BLaER1 treated with 17β-estradiol and CSF1 and Interleukin-3, amounts not matched to agents 10 nM and 100 nM (cell line): ENCODE data around the gene SATB1.
"Not testable (repeated sequence)": the region's sequence is repeated elsewhere in the genome, so short reads cannot be mapped to it uniquely, and the experiment has no call there.

ENCODE experiments used
- H3K27ac ChIP-seq, 11 experiments: shearing (Covaris generic); formaldehyde crosslinking; 2 replicates each; pipeline ENCODE4 v1.8.1; 2022
- H3K27me3 ChIP-seq, 11 experiments: shearing (Covaris generic); formaldehyde crosslinking; 2 replicates each; pipeline ENCODE4 v1.8.1; 2022
- H3K36me3 ChIP-seq, 11 experiments: shearing (Covaris generic); formaldehyde crosslinking; 2 replicates each; pipeline ENCODE4 v1.8.1; 2022
- H3K4me1 ChIP-seq, 10 experiments: shearing (Covaris generic); formaldehyde crosslinking; 2 replicates each; pipeline ENCODE4 v1.8.1; 2022
- H3K4me2 ChIP-seq, 11 experiments: shearing (Covaris generic); formaldehyde crosslinking; 2 replicates each; pipeline ENCODE4 v1.8.1; 2022
- H3K4me3 ChIP-seq, 10 experiments: shearing (Covaris generic); formaldehyde crosslinking; 2 replicates each; pipeline ENCODE4 v1.8.1; 2022
- H3K9ac ChIP-seq, 11 experiments: shearing (Covaris generic); formaldehyde crosslinking; 2 replicates each; pipeline ENCODE4 v1.8.1; 2022
- H3K9me3 ChIP-seq, 11 experiments: shearing (Covaris generic); formaldehyde crosslinking; replicated peaks in 1 of 11; 2 replicates each; pipeline ENCODE4 v1.8.1; 2022
- H4K20me1 ChIP-seq, 11 experiments: shearing (Covaris generic); formaldehyde crosslinking; 2 replicates each; pipeline ENCODE4 v1.8.1; 2022
- Cebpa-rat ChIP-seq, 11 experiments: shearing (Covaris generic); IDR thresholded peaks; 2 replicates each; pipeline ENCODE4 v1.8.1; 2022

The SATB1 gene

DNA sequence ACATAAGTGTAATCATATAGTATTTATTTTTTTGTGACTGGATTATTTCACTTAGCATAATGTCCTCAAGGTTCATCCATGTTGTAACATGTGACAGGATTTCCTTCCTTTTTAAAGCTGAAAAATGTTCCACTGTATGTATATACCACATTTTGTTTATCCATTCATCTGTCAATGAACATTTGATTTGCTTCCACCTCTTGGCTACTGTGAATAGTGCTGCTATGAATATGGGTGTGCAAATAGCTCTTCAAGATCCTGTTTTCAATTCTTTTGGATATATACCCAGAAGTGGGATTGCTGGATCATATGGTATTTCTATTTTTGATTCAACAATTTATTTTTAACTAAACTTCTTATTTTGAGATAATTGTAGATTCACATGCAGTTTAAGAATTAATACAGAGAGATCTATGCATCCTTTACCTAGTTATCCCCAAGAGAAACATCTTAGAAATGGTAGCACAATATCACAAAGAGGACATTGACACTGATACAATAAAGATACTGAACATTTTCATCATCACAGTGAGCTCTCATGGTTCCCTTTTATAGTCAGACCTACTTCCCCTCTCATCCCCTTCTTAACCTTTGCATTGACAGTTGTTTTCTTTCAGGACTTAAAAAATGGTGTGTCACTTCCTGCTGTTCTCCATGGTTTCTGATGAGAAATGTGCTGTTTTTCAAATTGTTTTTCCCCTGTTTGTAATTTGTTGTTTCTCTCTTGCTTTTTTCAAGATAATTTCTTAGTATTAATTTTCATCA is 90.1 kb downstream of the SATB1 start:
- Histone ChIP-seq H3K4me1 (peaks cover 6 to 22% (median 14%) of the 10 kb centered on the region in 10 experiments; a peak in 18 of 20 replicates), H3K9ac (no peak overlapping the region), H3K36me3 (peaks cover 0 to 3% (median 0%) of the 10 kb centered on the region in 11 experiments; a peak in 1 of 22 replicates), H3K27ac (peak overlapping the region in 6 of 11 experiments; percentile 3 to 70 (median 42); a peak in 9 of 22 replicates), H4K20me1 (no peaks in the 10 kb centered on the region), H3K9me3 (peaks cover 2 to 35% (median 19%) of the 10 kb centered on the region in 11 experiments; a peak in 16 of 22 replicates), H3K27me3 (no peaks in the 10 kb centered on the region), H3K4me3 (no peak overlapping the region), H3K4me2 (peak overlapping the region in 7 of 11 experiments; percentile 4 to 71 (median 43); a peak in 10 of 22 replicates)
- TF ChIP-seq Cebpa-rat (IDR thresholded peaks at IDR 0.05), result no peak

GRCh38 chr3:18330772-18331441 is 94.2 kb downstream of the SATB1 start:
- not testable (repeated sequence) for H3K27me3 ChIP-seq, H3K4me3 ChIP-seq, H3K27ac ChIP-seq, H3K4me2 ChIP-seq, H3K9ac ChIP-seq, H4K20me1 ChIP-seq, H3K36me3 ChIP-seq
- Histone ChIP-seq H3K4me1 (peaks cover 0 to 14% (median 7%) of the 10 kb centered on the region in 10 experiments; a peak in 13 of 20 replicates), H3K9me3 (peaks cover 2 to 30% (median 15%) of the 10 kb centered on the region in 11 experiments; a peak in 14 of 22 replicates)

DNA sequence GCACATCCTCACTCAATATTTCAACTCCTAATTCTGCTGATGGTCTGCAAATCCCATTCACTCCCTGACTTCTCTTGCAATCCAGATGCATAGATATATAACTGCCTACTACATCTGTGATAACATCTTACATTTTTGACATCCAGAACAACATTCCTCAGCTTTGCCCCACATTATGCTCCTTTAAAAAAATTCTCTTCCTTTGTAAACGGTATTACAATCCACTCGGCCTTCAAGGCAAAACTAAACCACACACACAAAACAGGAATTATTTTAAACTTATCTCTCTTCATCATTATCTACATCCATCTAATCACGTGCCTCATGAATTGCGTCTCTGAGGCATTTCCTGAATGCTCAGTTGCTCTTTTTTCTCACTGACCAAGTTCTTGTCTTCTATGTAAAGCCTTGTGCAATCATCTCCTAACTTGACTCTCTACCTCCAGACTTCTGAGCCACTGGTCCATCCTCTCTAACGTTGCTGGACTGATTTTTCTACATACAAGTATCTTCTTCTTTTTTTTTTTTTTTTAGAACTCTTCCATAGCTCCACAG is 117.0 kb downstream of the SATB1 start:
- Histone ChIP-seq H3K4me2 (no peak overlapping the region), H3K9me3 (no peaks in the 10 kb centered on the region), H4K20me1 (no peaks in the 10 kb centered on the region), H3K36me3 (no peaks in the 10 kb centered on the region), H3K4me1 (peaks cover 0 to 11% (median 10%) of the 10 kb centered on the region in 10 experiments; a peak in 17 of 20 replicates), H3K27ac (no peak overlapping the region), H3K4me3 (no peak overlapping the region), H3K9ac (no peak overlapping the region), H3K27me3 (no peaks in the 10 kb centered on the region)
- no peak for TF ChIP-seq Cebpa-rat (IDR thresholded peaks at IDR 0.05)

DNA sequence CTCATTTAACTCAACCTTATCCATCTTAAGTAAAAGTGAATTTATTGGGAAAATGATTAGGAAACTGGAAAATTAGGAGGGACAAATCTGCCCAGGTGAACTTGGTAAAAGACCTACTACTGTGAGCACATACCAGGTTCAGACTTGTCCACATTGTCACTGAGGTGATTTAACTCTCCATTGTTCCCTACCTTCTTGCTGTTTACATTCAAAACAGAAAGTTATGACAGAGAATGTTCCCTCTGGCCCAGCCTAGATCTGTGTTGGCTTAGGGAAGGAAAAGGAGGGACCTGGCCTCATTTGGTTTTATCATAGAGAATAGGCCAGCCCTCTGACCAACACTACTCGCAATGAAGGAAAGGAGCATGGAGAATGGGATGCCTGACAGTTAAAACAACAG is 117.6 kb downstream of the SATB1 start:
- Histone ChIP-seq H3K36me3 (no peaks in the 10 kb centered on the region), H3K4me1 (peaks cover 0 to 12% (median 10%) of the 10 kb centered on the region in 10 experiments; a peak in 17 of 20 replicates), H3K27me3 (no peaks in the 10 kb centered on the region), H3K4me2 (no peak overlapping the region), H3K27ac (no peak overlapping the region), H4K20me1 (no peaks in the 10 kb centered on the region), H3K9ac (no peak overlapping the region), H3K4me3 (no peak overlapping the region), H3K9me3 (peaks cover 0 to under 1% (median 0%) of the 10 kb centered on the region in 11 experiments; a peak in 1 of 22 replicates)
- TF ChIP-seq Cebpa-rat (IDR thresholded peaks at IDR 0.05), result no peak

DNA sequence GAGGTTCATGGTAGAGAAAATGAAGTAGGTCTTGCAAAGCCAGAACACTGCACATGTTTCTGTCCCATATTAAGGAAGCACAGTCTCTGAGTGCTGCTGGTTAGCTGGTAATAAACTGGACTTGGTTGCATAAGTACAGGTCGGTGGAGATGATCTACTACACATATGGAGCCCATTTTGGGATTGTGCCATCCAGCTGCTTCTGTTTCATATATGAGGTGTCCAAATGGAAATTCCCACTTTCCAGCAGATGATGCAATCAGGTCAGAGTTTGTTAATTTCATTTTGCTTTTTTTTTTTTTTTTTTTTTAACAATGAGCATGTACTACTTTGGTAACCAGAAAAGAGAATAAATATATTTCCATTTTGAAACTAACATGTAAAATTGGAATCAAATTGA is 122.6 kb downstream of the SATB1 start:
- Histone ChIP-seq H3K9ac (no peak overlapping the region), H3K4me3 (no peak overlapping the region), H3K4me2 (no peak overlapping the region), H3K4me1 (peaks cover 0 to 12% (median 10%) of the 10 kb centered on the region in 10 experiments; a peak in 17 of 20 replicates), H3K9me3 (peaks cover 3 to 20% (median 7%) of the 10 kb centered on the region in 11 experiments; a peak in 20 of 22 replicates), H3K27me3 (no peaks in the 10 kb centered on the region), H3K36me3 (no peaks in the 10 kb centered on the region), H3K27ac (no peak overlapping the region), H4K20me1 (no peaks in the 10 kb centered on the region)
- TF ChIP-seq Cebpa-rat (IDR thresholded peaks at IDR 0.05), result 0 out of 22 replicates have a peak, but pooled peaks of 1 of the 11 experiments have one; percentile 34

GRCh38 chr3:18301781-18302180 is 123.4 kb downstream of the SATB1 start:
- no peak for TF ChIP-seq Cebpa-rat (IDR thresholded peaks at IDR 0.05)
- no peaks in the 10 kb centered on the region for H4K20me1 ChIP-seq
- no peak overlapping the region for H3K27ac ChIP-seq
- H3K9ac ChIP-seq, result no peak overlapping the region
- peaks cover 11 to 28% (median 15%) of the 10 kb centered on the region in 11 experiments for H3K9me3 ChIP-seq
- H3K27me3 ChIP-seq, result no peaks in the 10 kb centered on the region
- H3K36me3 ChIP-seq, result 0 out of 22 replicates have a peak, but pooled peaks cover 0 to 4% (median 0%) of the 10 kb centered on the region in 11 experiments
- no peak overlapping the region for H3K4me2 ChIP-seq
- H3K4me1 ChIP-seq, result peaks cover 0 to 12% (median 10%) of the 10 kb centered on the region in 10 experiments; a peak in 17 of 20 replicates
- no peak overlapping the region for H3K4me3 ChIP-seq

DNA sequence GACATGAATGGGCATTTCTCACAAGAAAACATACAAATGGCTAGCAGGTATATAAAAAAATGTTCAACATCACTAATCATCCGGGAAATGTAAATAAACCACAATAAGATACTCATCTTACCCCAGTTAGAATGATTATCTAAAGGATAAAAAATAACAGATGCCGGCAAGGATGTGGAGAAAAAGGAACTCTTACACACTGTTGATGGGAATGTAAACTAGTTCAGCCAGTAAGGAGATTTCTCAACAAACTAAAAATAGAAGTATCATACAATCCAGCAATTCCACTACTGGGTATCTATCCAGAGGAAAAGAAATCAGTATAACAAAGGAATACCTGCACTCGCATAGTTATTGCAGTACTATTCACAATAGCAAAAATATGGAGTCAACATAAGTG is 124.2 kb downstream of the SATB1 start:
- no peaks in the 10 kb centered on the region for H3K27me3 ChIP-seq
- no peak overlapping the region for H3K4me2 ChIP-seq
- H3K27ac ChIP-seq, result no peak overlapping the region
- H3K4me3 ChIP-seq, result no peak overlapping the region
- H3K9ac ChIP-seq, result no peak overlapping the region
- H3K9me3 ChIP-seq, result peaks cover 19 to 36% (median 23%) of the 10 kb centered on the region in 11 experiments
- H3K36me3 ChIP-seq, result peaks cover 0 to 5% (median 0%) of the 10 kb centered on the region in 11 experiments; a peak in 1 of 22 replicates
- peaks cover 0 to 12% (median 10%) of the 10 kb centered on the region in 10 experiments; a peak in 17 of 20 replicates for H3K4me1 ChIP-seq
- TF ChIP-seq Cebpa-rat (IDR thresholded peaks at IDR 0.05), result no peak
- H4K20me1 ChIP-seq, result no peaks in the 10 kb centered on the region

- Histone ChIP-seq H3K36me3 (peaks cover 0 to 10% (median 3%) of the 10 kb centered on the region in 11 experiments; a peak in 3 of 22 replicates), H3K9ac (no peak overlapping the region), H3K9me3 (peaks cover 32 to 53% (median 35%) of the 10 kb centered on the region in 11 experiments), H3K4me1 (0 out of 20 replicates have a peak, but pooled peaks cover 0 to 5% (median 0%) of the 10 kb centered on the region in 10 experiments), H3K27ac (no peak overlapping the region), H3K4me2 (no peak overlapping the region), H4K20me1 (no peaks in the 10 kb centered on the region), H3K4me3 (no peak overlapping the region; a peak in 1 of 20 replicates), H3K27me3 (no peaks in the 10 kb centered on the region)
- TF ChIP-seq Cebpa-rat (IDR thresholded peaks at IDR 0.05), result no peak
These were observed 128.0 kb downstream of the SATB1 start for GRCh38 chr3:18297126-18297525.
